Kidney epithelial cell (primary cell): Measurements from ENCODE around the gene SND1. TPM values are rescaled to one million over a fixed set of nuclear protein-coding genes. Genes with fewer than 3 reads are reported as not detected.

Source experiments
- DNase-seq: peaks from one replicate; pipeline ENCODE4 v3.0.0-alpha.2; 2010; ENCODE audit warnings: low read depth
- H3K27me3 ChIP-seq: 2 replicates; pipeline ENCODE4 v1.6.0; 2011; ENCODE audit warnings: low read length; ENCODE audit not compliant: control insufficient read depth, insufficient read depth
- H3K36me3 ChIP-seq: 2 replicates; pipeline ENCODE4 v1.5.1; 2011; ENCODE audit warnings: low read length; ENCODE audit not compliant: control insufficient read depth, insufficient read depth
- H3K4me3 ChIP-seq: 2 replicates; pipeline ENCODE4 v1.5.1; 2011; ENCODE audit warnings: low read depth, mild to moderate bottlenecking, control low read depth, low read length
- total RNA-seq: library from RNA; depleted of rRNA; stranded (reverse); fragments of >200 nt; gene quantifications from 2 replicates; pipeline ENCODE4 v1.2.3, GENCODE V29; 2015
- TF ChIP-seq, protein P1 (sequence below): IDR thresholded peaks from 2 replicates; pipeline ENCODE4 v1.5.1; 2011; ENCODE audit warnings: mild to moderate bottlenecking, moderate library complexity, low read length, control low read depth, inconsistent platforms; ENCODE audit not compliant: insufficient read depth, poor library complexity, severe bottlenecking

SND1 gene
- total RNA-seq, 1 donor from 2014 or later, result 257 TPM

DNA sequence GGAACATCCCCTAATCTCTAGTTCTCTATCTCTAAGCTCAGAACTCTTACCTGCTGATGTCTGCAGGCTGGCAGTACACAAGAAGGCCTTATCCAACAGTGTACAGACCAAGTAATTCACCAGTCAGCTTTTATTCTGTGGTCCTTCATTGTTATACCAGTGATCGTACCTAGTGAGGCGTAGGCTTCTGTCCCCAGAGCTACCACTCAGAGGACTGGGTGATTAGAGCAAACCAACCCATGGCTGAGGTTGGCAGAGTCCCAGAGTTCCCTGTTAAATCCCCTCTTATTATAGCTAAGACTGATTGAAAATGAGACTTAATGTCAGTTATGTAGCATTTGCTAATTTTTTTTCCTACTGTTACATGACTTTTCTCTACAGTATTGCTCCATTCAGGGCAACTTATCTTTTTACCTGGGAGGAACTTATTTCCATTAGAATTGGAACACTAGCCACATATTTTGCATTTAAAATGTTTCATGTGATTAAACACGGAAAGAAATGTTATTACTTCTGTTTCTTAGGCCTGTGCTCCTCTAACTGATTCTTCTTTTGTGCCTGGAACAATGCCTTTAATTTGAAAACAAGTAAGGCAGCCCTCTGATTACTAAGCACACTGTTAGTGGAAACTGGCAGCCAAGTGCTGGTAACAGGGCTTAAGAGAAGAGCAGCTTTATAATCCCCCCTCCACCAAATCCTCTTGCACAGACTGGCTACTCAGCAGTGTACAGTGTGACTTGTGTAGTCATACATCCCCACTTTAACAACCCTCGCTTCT is 252.1 kb downstream of the SND1 start:
- TF ChIP-seq, protein P1, sequence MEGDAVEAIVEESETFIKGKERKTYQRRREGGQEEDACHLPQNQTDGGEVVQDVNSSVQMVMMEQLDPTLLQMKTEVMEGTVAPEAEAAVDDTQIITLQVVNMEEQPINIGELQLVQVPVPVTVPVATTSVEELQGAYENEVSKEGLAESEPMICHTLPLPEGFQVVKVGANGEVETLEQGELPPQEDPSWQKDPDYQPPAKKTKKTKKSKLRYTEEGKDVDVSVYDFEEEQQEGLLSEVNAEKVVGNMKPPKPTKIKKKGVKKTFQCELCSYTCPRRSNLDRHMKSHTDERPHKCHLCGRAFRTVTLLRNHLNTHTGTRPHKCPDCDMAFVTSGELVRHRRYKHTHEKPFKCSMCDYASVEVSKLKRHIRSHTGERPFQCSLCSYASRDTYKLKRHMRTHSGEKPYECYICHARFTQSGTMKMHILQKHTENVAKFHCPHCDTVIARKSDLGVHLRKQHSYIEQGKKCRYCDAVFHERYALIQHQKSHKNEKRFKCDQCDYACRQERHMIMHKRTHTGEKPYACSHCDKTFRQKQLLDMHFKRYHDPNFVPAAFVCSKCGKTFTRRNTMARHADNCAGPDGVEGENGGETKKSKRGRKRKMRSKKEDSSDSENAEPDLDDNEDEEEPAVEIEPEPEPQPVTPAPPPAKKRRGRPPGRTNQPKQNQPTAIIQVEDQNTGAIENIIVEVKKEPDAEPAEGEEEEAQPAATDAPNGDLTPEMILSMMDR, result no peak
- Histone ChIP-seq H3K4me3 (no peak overlapping the region), H3K36me3 (no peaks in the 10 kb centered on the region), H3K27me3 (no peaks in the 10 kb centered on the region)
- no peak for DNase-seq

DNA sequence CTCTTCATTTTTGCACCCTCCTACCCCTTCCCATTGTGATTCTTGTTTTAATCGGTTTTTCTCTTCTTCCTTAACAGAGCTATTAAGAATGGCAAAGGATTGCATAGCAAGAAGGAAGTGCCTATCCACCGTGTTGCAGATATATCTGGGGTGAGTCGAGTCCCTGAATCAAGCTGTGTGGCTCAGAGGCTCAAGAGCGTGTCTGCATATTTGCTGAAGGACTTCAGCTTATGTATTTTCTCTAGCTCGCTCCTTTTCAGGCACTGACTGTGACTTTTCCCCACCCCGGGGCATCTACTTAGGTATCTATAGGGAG is 252.6 kb downstream of the SND1 start:
- DNase-seq, result no peak
- Histone ChIP-seq H3K4me3 (no peak overlapping the region), H3K36me3 (no peaks in the 10 kb centered on the region), H3K27me3 (no peaks in the 10 kb centered on the region)
- TF ChIP-seq, protein P1, result no peak

- no peak for DNase-seq
- no peaks in the 10 kb centered on the region for H3K36me3 ChIP-seq
- no peaks in the 10 kb centered on the region for H3K27me3 ChIP-seq
- no peak overlapping the region for H3K4me3 ChIP-seq
- TF ChIP-seq, protein P1, result no peak
Observed at GRCh38 chr7:127905021-127905420, 253.0 kb downstream of the SND1 start.

GRCh38 chr7:127905491-127906330 is 253.7 kb downstream of the SND1 start:
- Histone ChIP-seq H3K27me3 (no peaks in the 10 kb centered on the region), H3K36me3 (no peaks in the 10 kb centered on the region), H3K4me3 (no peak overlapping the region)
- DNase-seq, result no peak
- TF ChIP-seq, protein P1, result no peak

DNA sequence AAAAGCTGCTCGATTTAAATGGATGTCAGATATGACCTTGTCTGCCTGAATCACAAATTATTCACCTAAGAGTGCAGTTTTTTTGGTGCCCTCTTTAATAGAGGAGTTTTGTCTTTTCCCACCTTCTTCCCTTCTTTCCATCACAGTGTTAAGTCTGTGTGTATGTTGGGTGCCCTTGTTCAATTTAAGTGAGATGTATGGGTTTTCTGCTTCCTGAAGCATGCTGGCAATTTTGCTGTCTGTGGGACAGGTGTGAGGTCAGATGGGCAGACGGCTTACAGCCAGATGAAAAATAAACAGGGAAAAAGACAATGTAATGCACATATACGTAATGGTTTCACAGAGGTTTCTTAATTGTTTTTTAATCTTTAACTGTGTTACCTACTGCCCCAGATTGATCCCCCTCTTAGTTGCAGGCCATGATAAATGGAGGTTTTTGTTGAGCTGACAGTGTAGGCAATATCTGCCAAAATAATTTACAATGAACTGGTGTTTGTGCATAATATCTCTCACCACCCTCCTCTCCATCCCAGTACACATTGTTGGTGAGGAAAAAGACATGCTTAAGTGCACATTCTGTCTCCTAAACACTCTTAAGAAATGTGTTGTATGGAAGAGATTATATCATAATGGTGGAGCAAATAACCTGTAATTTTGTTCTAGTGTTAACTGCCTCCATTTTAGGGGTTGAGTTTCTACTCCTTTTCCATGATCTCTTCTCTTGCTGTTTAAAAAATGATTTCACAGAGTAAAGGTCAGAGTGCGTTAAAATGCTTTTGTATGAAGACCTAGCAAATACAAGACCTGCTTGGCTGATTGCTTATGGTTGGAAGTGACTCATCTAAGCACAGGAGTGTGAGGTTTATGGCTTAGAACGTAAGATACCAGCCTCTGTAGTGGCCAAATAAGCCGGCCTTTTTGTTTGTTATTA is 255.4 kb downstream of the SND1 start:
- Histone ChIP-seq H3K36me3 (no peaks in the 10 kb centered on the region), H3K4me3 (no peak overlapping the region), H3K27me3 (no peaks in the 10 kb centered on the region)
- TF ChIP-seq, protein P1, result no peak
- DNase-seq, result peak; percentile 71
